HepG2 (cell line): ENCODE results near the gene ARL2. TPM values are rescaled to one million over a fixed set of nuclear protein-coding genes. Genes with fewer than 3 reads are reported as not detected.
A peak's percentile ranks its signal among the peaks of the same experiment; 100 is the strongest.

Experiments
- ARID3A ChIP-seq: IDR thresholded peaks from 2 replicates; pipeline ENCODE4 v1.6.1; 2012; ENCODE audit warnings: low read depth, low read length, improper control_type of control experiment
- BRF2 ChIP-seq: sonication (generic); formaldehyde crosslinking; IDR thresholded peaks from 2 replicates; pipeline ENCODE4 v1.8.1; 2022; ENCODE audit warnings: mild to moderate bottlenecking, missing genetic modification reagents
- HNF4A ChIP-seq: sonication (generic); formaldehyde crosslinking; IDR thresholded peaks from 2 replicates; pipeline ENCODE4 v1.4.0; 2020; ENCODE audit warnings: missing genetic modification reagents
- TRIM22 ChIP-seq: fragments of 450-650 bp; IDR thresholded peaks from 2 replicates; pipeline ENCODE4 v1.6.1; 2017
- ZBTB26 ChIP-seq: IDR thresholded peaks from 2 replicates; pipeline ENCODE4 v1.6.1; 2016; ENCODE audit warnings: missing compliant biosample characterization, missing genetic modification reagents, borderline replicate concordance
- ZHX2 ChIP-seq, 2 experiments: sonication (generic) in 1 of 2; formaldehyde crosslinking in 1 of 2; IDR thresholded peaks; 2 replicates each; pipeline versions ENCODE4 v1.6.1 to v1.9.0; 2014 to 2022; ENCODE audit warnings: antibody characterized with exemption in 1 of 2, borderline replicate concordance in 1 of 2, inconsistent platforms in 1 of 2, low read depth in 1 of 2, missing genetic modification reagents in 1 of 2
- ZNF646 ChIP-seq: sonication (generic); formaldehyde crosslinking; IDR thresholded peaks from 2 replicates; pipeline ENCODE4 v1.9.0; 2021; ENCODE audit warnings: mild to moderate bottlenecking, missing genetic modification reagents
- polyA plus RNA-seq, 8 experiments: library from polyadenylated mRNA; depleted of rRNA in 3 of 8; stranded (reverse) in 7 of 8; unstranded in 1 of 8; fragments of >200 nt; fragmentation: Illumina TruSeq in 4 of 8; extraction: Trizol in 4 of 8; gene quantifications; 2 replicates each; pipeline versions ENCODE4 v1.2.1 to v1.2.3, GENCODE V29; 2011 to 2016; ENCODE audit warnings: low read depth in 4 of 8, missing spikeins in 1 of 8, mixed read lengths in 1 of 8; ENCODE audit not compliant: insufficient read depth in 1 of 8
- total RNA-seq, 5 experiments: library from RNA; depleted of rRNA; stranded (reverse); fragments of >200 nt; fragmentation: Illumina TruSeq; extraction: Trizol; gene quantifications; 2 replicates each; pipeline ENCODE4 v1.2.3, GENCODE V29; 2016; ENCODE audit warnings: low read depth in 1 of 5

The ARL2 gene
- total and polyA plus RNA-seq, 2 of the 13 experiments (the other 11 are each of a cell fraction or from before 2014, with no cell fraction given) = 82.9 to 84.4 TPM

GRCh38 chr11:65013888-65014725 is at the start of gene ARL2 (continued):
- no peak for TF ChIP-seq ZBTB26 (CRISPR knock-in tag)
- no peak for TF ChIP-seq TRIM22
- no peak; the same call in 1 of the 2 replicates for TF ChIP-seq BRF2
- no peak for TF ChIP-seq ARID3A
- no peak for TF ChIP-seq ZNF646 (CRISPR knock-in tag)
- TF ChIP-seq HNF4A (CRISPR knock-in tag) = no peak
- TF ChIP-seq ZHX2 (IDR thresholded peaks at IDR 0.05; ENCODE audit: low read depth) = peak; percentile 41; the same call in 1 of the 2 replicates
- 0 out of 2 replicates have a peak, but pooled peaks have one; percentile 46 for TF ChIP-seq ZHX2 (CRISPR knock-in tag; IDR thresholded peaks at IDR 0.05; ENCODE audit: borderline replicate concordance)
